CD4-positive, alpha-beta T cell treated with Interleukin-17A for 1 hour (primary cell): ENCODE results near the gene CLTB.

Source experiments
- DNase-seq: peaks from one replicate; pipeline ENCODE4 v3.0.0-alpha.2; 2020

Gene CLTB

GRCh38 chr5:176342766-176343458, 73.4 kb downstream of the CLTB start:
- no peak for DNase-seq
